H9 (cell line): ENCODE data around the gene FAM222B. TPM values are rescaled to one million over a fixed set of nuclear protein-coding genes. Genes with fewer than 3 reads are reported as not detected.
"Not testable (repeated sequence)": the region's sequence is repeated elsewhere in the genome, so short reads cannot be mapped to it uniquely, and the experiment has no call there.

Experiments used
- DNase-seq: peaks from one replicate; pipeline ENCODE4 v3.0.0-alpha.2; 2017
- H2AFZ ChIP-seq: one replicate; pipeline ENCODE4 v1.6.1; 2013; ENCODE audit warnings: mild to moderate bottlenecking, low read length, control low read depth, moderate library complexity
- H2AK5ac ChIP-seq: 2 replicates; pipeline ENCODE4 v1.6.1; 2013; ENCODE audit warnings: low read length, control low read depth, mixed read lengths; ENCODE audit not compliant: insufficient read length
- H2BK120ac ChIP-seq: one replicate; pipeline ENCODE4 v1.6.1; 2013; ENCODE audit warnings: low read depth, mild to moderate bottlenecking, low read length, control low read depth, inconsistent platforms; ENCODE audit not compliant: poor library complexity, severe bottlenecking
- H2BK12ac ChIP-seq: 2 replicates; pipeline ENCODE4 v1.6.1; 2013; ENCODE audit warnings: low read length, control low read depth, mixed read lengths, low read depth; ENCODE audit not compliant: insufficient read length
- H2BK15ac ChIP-seq: 2 replicates; pipeline ENCODE4 v1.6.1; 2013; ENCODE audit warnings: low read depth, low read length, control low read depth
- H2BK20ac ChIP-seq: one replicate; pipeline ENCODE4 v1.6.1; 2013; ENCODE audit warnings: low read depth, mild to moderate bottlenecking, low read length, control low read depth, inconsistent platforms; ENCODE audit not compliant: poor library complexity, severe bottlenecking
- H2BK5ac ChIP-seq: 2 replicates; pipeline ENCODE4 v1.6.1; 2013; ENCODE audit warnings: low read length, control low read depth, mixed read lengths; ENCODE audit not compliant: insufficient read length
- H3K14ac ChIP-seq: 2 replicates; pipeline ENCODE4 v1.6.1; 2013; ENCODE audit warnings: low read length, control low read depth; ENCODE audit not compliant: insufficient read depth
- H3K18ac ChIP-seq: 2 replicates; pipeline ENCODE4 v1.6.1; 2013; ENCODE audit warnings: low read depth, mild to moderate bottlenecking, mixed read lengths, low read length, control low read depth; ENCODE audit not compliant: insufficient read length
- H3K23ac ChIP-seq: 2 replicates; pipeline ENCODE4 v1.6.1; 2013; ENCODE audit warnings: low read length, control low read depth, mixed read lengths, low read depth; ENCODE audit not compliant: insufficient read length
- H3K23me2 ChIP-seq: 2 replicates; pipeline ENCODE4 v1.6.1; 2013; ENCODE audit warnings: low read depth, mild to moderate bottlenecking, mixed read lengths, low read length, control low read depth; ENCODE audit not compliant: insufficient read length, poor library complexity, severe bottlenecking
- H3K27ac ChIP-seq: 2 replicates; pipeline ENCODE4 v1.5.1; 2013; ENCODE audit warnings: low read length, control low read depth, mixed read lengths, low read depth; ENCODE audit not compliant: insufficient read length
- H3K27me3 ChIP-seq: 2 replicates; pipeline ENCODE4 v1.6.1; 2013; ENCODE audit warnings: low read length, control low read depth, inconsistent platforms; ENCODE audit not compliant: insufficient read depth
- H3K4ac ChIP-seq: 2 replicates; pipeline ENCODE4 v1.6.1; 2013; ENCODE audit warnings: low read depth, mild to moderate bottlenecking, control low read depth, inconsistent platforms, low read length, moderate library complexity
- H3K4me1 ChIP-seq: 2 replicates; pipeline ENCODE4 v1.6.1; 2013; ENCODE audit warnings: low read length, control low read depth, inconsistent platforms; ENCODE audit not compliant: insufficient read depth
- H3K4me2 ChIP-seq: 2 replicates; pipeline ENCODE4 v1.6.1; 2013; ENCODE audit warnings: low read length, control low read depth, mixed read lengths; ENCODE audit not compliant: insufficient read length, insufficient read depth
- H3K56ac ChIP-seq: 2 replicates; pipeline ENCODE4 v1.6.1; 2013; ENCODE audit warnings: low read depth, mild to moderate bottlenecking, mixed read lengths, low read length, control low read depth; ENCODE audit not compliant: insufficient read length
- H3K79me1 ChIP-seq: 2 replicates; pipeline ENCODE4 v1.6.1; 2013; ENCODE audit warnings: low read depth, mild to moderate bottlenecking, moderate library complexity, low read length, control low read depth, inconsistent platforms; ENCODE audit not compliant: insufficient read depth, poor library complexity, severe bottlenecking
- H3K79me2 ChIP-seq: 2 replicates; pipeline ENCODE4 v1.6.1; 2013; ENCODE audit warnings: low read length, control low read depth, inconsistent platforms; ENCODE audit not compliant: insufficient read depth
- H3K9ac ChIP-seq: 2 replicates; pipeline ENCODE4 v1.6.1; 2013; ENCODE audit warnings: low read length, control low read depth, mixed read lengths; ENCODE audit not compliant: insufficient read length; ENCODE audit errors: extremely low read depth
- H3K9me3 ChIP-seq: one replicate; pipeline ENCODE4 v1.6.1; 2013; ENCODE audit warnings: low read depth, low read length, inconsistent platforms; ENCODE audit not compliant: control insufficient read depth
- H3T11ph ChIP-seq: one replicate; pipeline ENCODE4 v1.6.1; 2013; ENCODE audit warnings: mild to moderate bottlenecking, low read length, control low read depth, inconsistent platforms
- H4K20me1 ChIP-seq: one replicate; pipeline ENCODE4 v1.6.1; 2013; ENCODE audit not compliant: control insufficient read depth, insufficient read length, insufficient read depth
- H4K5ac ChIP-seq: 2 replicates; pipeline ENCODE4 v1.6.1; 2013; ENCODE audit warnings: low read depth, mild to moderate bottlenecking, mixed read lengths, low read length, control low read depth; ENCODE audit not compliant: insufficient read length
- H4K8ac ChIP-seq: replicated peaks from 2 replicates; pipeline ENCODE4 v1.6.1; 2013; ENCODE audit warnings: low read length, control low read depth, mixed read lengths, low read depth; ENCODE audit not compliant: insufficient read length
- H4K91ac ChIP-seq: 2 replicates; pipeline ENCODE4 v1.6.1; 2013; ENCODE audit warnings: low read depth, mild to moderate bottlenecking, moderate library complexity, mixed read lengths, low read length, control low read depth; ENCODE audit not compliant: insufficient read length
- H3K27ac Mint-ChIP-seq, 3 experiments: 2 replicates in 2 of 3; 3 replicates in 1 of 3; pipeline ENCODE4 v1.8.0; 2020 to 2021; ENCODE audit warnings: mixed read lengths in 3 of 3, mild to moderate bottlenecking in 1 of 3, moderate library complexity in 1 of 3
- H3K27me3 Mint-ChIP-seq: 2 replicates; pipeline ENCODE4 v1.8.0; 2021; ENCODE audit warnings: low read depth, mild to moderate bottlenecking, moderate library complexity, mixed read lengths
- H3K36me3 Mint-ChIP-seq, 3 experiments: 2 replicates in 2 of 3; 3 replicates in 1 of 3; pipeline ENCODE4 v1.8.0; 2020 to 2021; ENCODE audit warnings: low read depth in 3 of 3, mixed read lengths in 3 of 3; ENCODE audit not compliant: insufficient read depth in 1 of 3
- H3K4me1 Mint-ChIP-seq, 2 experiments: 2 replicates each; pipeline ENCODE4 v1.8.0; 2020; ENCODE audit warnings: mixed read lengths in 2 of 2
- H3K4me3 Mint-ChIP-seq, 2 experiments: 2 replicates in 1 of 2; 3 replicates in 1 of 2; pipeline ENCODE4 v1.8.0; 2020 to 2021; ENCODE audit warnings: mild to moderate bottlenecking in 2 of 2, mixed read lengths in 2 of 2, moderate library complexity in 1 of 2
- H3K9me3 Mint-ChIP-seq, 2 experiments: 2 replicates in 1 of 2; 3 replicates in 1 of 2; pipeline ENCODE4 v1.8.0; 2020; ENCODE audit warnings: mild to moderate bottlenecking in 2 of 2, mixed read lengths in 2 of 2, moderate library complexity in 1 of 2
- CTCF ChIP-seq: fragments of 200-600 bp; sonication (generic); conservative IDR thresholded peaks from 3 replicates; pipeline ENCODE4 v1.8.0; 2021; ENCODE audit warnings: antibody characterized with exemption, mild to moderate bottlenecking
- WGBS: extraction: QIAGEN DNeasy Blood & Tissue Kit; methylation state at CpG from one replicate; pipeline ENCODE4 v1.1.7; 2013; ENCODE audit warnings: missing lambda C conversion rate, low lambda C conversion rate, mixed read lengths; ENCODE audit not compliant: insufficient read length; ENCODE audit errors: extremely low coverage; 5-methylcytosine and 5-hydroxymethylcytosine counted together
- total RNA-seq: library from RNA; stranded (reverse); gene quantifications from 2 replicates; pipeline ENCODE4 v1.2.1, GENCODE V29; 2021

Gene FAM222B
- total RNA-seq, 1 experiment from 2014 or later, result 76.1 TPM

DNA sequence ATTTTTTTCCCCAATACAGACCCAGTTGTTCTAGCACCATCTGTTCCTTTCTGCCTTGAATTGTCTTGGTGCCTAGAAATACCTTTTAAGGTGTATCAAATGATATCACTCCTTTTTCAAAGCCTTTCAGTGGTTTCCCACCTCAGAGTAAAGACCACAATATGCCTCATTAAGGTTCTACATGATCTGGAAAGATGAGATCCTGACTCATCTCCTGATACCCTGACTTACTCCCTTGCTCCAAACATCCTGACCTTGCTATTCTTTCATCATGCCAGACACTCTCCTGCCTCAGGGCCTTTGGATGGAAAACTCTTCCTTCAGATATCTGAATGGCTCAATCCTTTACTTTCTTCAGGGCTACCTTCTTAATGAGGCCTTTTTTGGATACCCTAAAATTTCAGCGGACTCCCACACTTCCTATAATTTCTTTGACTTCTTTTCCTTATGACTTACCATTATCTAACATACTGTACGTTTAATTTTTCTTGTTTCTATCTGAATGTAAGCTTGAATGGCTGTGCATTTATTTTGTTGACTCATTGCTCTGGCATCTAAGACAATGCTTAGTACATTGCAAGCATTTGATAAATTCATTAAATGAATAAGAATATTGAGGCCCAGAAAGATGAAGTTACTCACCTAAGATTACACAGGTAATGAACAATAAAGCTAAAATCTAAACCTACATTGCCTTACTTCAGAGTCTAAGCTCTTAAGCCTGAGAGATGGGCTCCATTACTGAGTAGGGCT, 35.7 kb upstream of the FAM222B start:
- Histone ChIP-seq H3K56ac (no peak overlapping the region), H4K20me1 (no peaks in the 10 kb centered on the region), H2BK15ac (no peak overlapping the region), H4K91ac (no peak overlapping the region), H3K23ac (no peak overlapping the region), H3K27ac (no peak overlapping the region), H3K9ac (no peak overlapping the region), H2BK5ac (no peak overlapping the region), H3K4ac (no peak overlapping the region), H3K27me3 (no peaks in the 10 kb centered on the region), H3K14ac (no peak overlapping the region), H2BK20ac (no peak overlapping the region), H4K8ac (no peak overlapping the region), H3K4me2 (no peak overlapping the region), H3K9me3 (no peaks in the 10 kb centered on the region), H3T11ph (no peak overlapping the region), H3K18ac (no peak overlapping the region), H2AK5ac (no peak overlapping the region), H3K79me2 (no peaks in the 10 kb centered on the region), H3K79me1 (no peaks in the 10 kb centered on the region), H2BK12ac (no peak overlapping the region), H2BK120ac (no peak overlapping the region), H3K4me1 (no peaks in the 10 kb centered on the region), H2AFZ (no peak overlapping the region), H3K23me2 (no peaks in the 10 kb centered on the region), H4K5ac (no peak overlapping the region)
- Mint-ChIP-seq H3K27me3 (peaks cover under 1% of the 10 kb centered on the region; the same call in 1 of the 2 replicates), H3K27ac (no peak overlapping the region), H3K36me3 (peaks cover 25 to 55% (median 51%) of the 10 kb centered on the region in 3 experiments; a peak in 6 of 7 replicates), H3K4me1 (peaks cover 3 to 5% of the 10 kb centered on the region in 2 experiments), H3K9me3 (peaks cover 4 to 6% of the 10 kb centered on the region in 2 experiments; a peak in 3 of 5 replicates), H3K4me3 (no peak overlapping the region)
- whole genome bisulfite sequencing, result no CpG with 5 or more reads among the region's 2 CpGs
- no peak for TF ChIP-seq CTCF
- no peak for DNase-seq

- not testable (repeated sequence) for H2BK12ac ChIP-seq, H4K20me1 ChIP-seq, H3K27me3 ChIP-seq, H3K27ac Mint-ChIP-seq, H3K23ac ChIP-seq, H3K56ac ChIP-seq, H3T11ph ChIP-seq, H2AK5ac ChIP-seq, H2BK5ac ChIP-seq, H2BK15ac ChIP-seq, H3K9ac ChIP-seq, H3K23me2 ChIP-seq, H3K4me3 Mint-ChIP-seq, H4K8ac ChIP-seq, H3K4ac ChIP-seq, H3K14ac ChIP-seq, H4K5ac ChIP-seq, H3K4me2 ChIP-seq, H2BK20ac ChIP-seq, H2AFZ ChIP-seq, H3K27me3 Mint-ChIP-seq, H2BK120ac ChIP-seq, H3K18ac ChIP-seq, H3K27ac ChIP-seq, H3K79me1 ChIP-seq, H3K9me3 ChIP-seq, H3K9me3 Mint-ChIP-seq, H3K4me1 ChIP-seq, DNase-seq, H3K79me2 ChIP-seq, H4K91ac ChIP-seq
- WGBS, result no CpG with 5 or more reads among the region's 6 CpGs
- Mint-ChIP-seq H3K4me1 (peaks cover 3 to 11% of the 10 kb centered on the region in 2 experiments), H3K36me3 (peaks cover 17 to 44% (median 40%) of the 10 kb centered on the region in 3 experiments; a peak in 6 of 7 replicates)
These were observed 34.6 kb upstream of the FAM222B start for GRCh38 chr17:28877150-28877711.
